Mucosa of descending colon (tissue), 3 donors: ENCODE measurements around the gene ARHGAP10. TPM values are rescaled to one million over a fixed set of nuclear protein-coding genes. Genes with fewer than 3 reads are reported as not detected.

Experiments
- ATAC-seq: fragments of 200-7000 bp; cut with Tn5 transposase; one replicate; pipeline ENCODE4 v1.9.1; 2020; ENCODE audit warnings: mild to moderate bottlenecking, moderate library complexity
- DNase-seq, 3 donors: peaks; one replicate each; pipeline ENCODE4 v3.0.0-alpha.2; 2020
- H3K36me3 ChIP-seq: fragments of 200-600 bp; one replicate; pipeline ENCODE4 v1.8.0; 2021; ENCODE audit warnings: low read depth, mild to moderate bottlenecking
- H3K4me1 ChIP-seq: fragments of 200-600 bp; one replicate; pipeline ENCODE4 v1.8.0; 2021; ENCODE audit warnings: low read depth, mild to moderate bottlenecking
- H3K4me3 ChIP-seq: fragments of 200-600 bp; one replicate; pipeline ENCODE4 v1.8.0; 2021; ENCODE audit warnings: mild to moderate bottlenecking
- H3K9me3 ChIP-seq: fragments of 200-600 bp; one replicate; pipeline ENCODE4 v1.8.0; 2021; ENCODE audit warnings: mild to moderate bottlenecking
- intact Hi-C, 2 donors: fragments of 100-400 bp; cut with DNase I in 1 of 2; cut with micrococcal nuclease in 1 of 2; formaldehyde crosslinking; loops; one replicate each; pipeline versions ENCODE4 v1.11.0 to v1.11.1; 2022; cut with DNase I, micrococcal nuclease
- total RNA-seq, 3 donors: library from RNA; stranded (reverse); fragmentation: NEBNext Ultra II Directional in 2 of 3; extraction: Animal tissue kit (Norgen Biotek cat#: 25700) in 2 of 3; gene quantifications; one replicate each; pipeline versions ENCODE4 v1.2.1 to v1.2.4, GENCODE V29; 2021 to 2023
- TF ChIP-seq, protein P1 (sequence below): fragments of 200-600 bp; IDR thresholded peaks from one replicate; pipeline ENCODE4 v1.8.0; 2022; ENCODE audit warnings: antibody characterized with exemption, mild to moderate bottlenecking
- donor health status: DM: no; HTN: no; CAD: no; lungs with moderate emphysema.
- donor health status: DM: no; HTN: no; CAD: no.
- donor health status: DM: no; HTN: yes; CAD: no.

The ARHGAP10 gene
- total RNA-seq, 3 donors from 2014 or later: 3.0 to 66.6 (median 8.1) TPM

DNA sequence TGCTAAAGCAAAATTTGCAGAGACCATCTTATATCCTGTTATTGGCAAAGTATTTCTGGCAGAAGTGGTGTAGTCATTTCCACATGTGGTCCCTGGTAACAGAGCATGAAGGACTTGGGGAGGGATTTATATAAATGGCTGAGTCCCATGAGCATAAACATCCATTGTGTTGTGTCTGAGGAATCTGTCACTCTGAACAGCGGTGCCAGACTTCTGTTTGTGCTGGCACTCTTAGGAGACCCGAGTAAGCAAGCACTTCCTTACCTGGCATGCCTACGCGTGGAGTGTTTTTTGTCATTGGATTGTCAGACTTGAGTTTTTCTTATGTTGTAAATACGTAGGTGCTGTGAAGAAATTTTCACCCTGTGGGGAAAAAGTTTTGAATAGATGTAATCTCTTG lies 285.9 kb downstream of the ARHGAP10 start:
- DNase-seq (no peak), ATAC-seq (no peak)
- peaks cover 6% of the 10 kb centered on the region for H3K4me1 ChIP-seq
- H3K36me3 ChIP-seq: no peaks in the 10 kb centered on the region
- H3K9me3 ChIP-seq: no peaks in the 10 kb centered on the region
- intact Hi-C loops: no loop called here
- TF ChIP-seq, protein P1, sequence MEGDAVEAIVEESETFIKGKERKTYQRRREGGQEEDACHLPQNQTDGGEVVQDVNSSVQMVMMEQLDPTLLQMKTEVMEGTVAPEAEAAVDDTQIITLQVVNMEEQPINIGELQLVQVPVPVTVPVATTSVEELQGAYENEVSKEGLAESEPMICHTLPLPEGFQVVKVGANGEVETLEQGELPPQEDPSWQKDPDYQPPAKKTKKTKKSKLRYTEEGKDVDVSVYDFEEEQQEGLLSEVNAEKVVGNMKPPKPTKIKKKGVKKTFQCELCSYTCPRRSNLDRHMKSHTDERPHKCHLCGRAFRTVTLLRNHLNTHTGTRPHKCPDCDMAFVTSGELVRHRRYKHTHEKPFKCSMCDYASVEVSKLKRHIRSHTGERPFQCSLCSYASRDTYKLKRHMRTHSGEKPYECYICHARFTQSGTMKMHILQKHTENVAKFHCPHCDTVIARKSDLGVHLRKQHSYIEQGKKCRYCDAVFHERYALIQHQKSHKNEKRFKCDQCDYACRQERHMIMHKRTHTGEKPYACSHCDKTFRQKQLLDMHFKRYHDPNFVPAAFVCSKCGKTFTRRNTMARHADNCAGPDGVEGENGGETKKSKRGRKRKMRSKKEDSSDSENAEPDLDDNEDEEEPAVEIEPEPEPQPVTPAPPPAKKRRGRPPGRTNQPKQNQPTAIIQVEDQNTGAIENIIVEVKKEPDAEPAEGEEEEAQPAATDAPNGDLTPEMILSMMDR: no peak
- no peak overlapping the region for H3K4me3 ChIP-seq

DNA sequence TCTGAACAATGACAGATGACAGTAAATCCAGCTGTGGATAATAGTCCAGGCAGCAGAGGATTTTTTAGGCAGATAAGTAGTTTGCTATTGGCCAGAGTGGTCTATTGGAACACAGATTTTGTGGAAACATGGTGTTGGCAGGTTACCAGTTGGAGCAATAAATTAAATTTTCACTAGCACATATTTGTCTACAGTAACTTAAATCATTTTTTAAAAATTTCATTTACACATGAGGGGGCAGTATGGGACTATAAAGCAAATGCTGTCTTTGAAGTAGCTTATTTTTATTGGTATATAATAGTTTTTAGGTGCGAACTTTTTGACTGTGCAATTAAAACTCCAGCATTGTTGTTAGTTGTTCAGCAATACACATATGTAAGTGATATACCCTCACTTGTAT lies 289.8 kb downstream of the ARHGAP10 start:
- Histone ChIP-seq H3K4me1 (no peaks in the 10 kb centered on the region), H3K9me3 (no peaks in the 10 kb centered on the region), H3K4me3 (no peak overlapping the region), H3K36me3 (no peaks in the 10 kb centered on the region)
- no peak for DNase-seq
- intact Hi-C loops: no loop called here
- TF ChIP-seq, protein P1: no peak
- ATAC-seq: no peak

DNA sequence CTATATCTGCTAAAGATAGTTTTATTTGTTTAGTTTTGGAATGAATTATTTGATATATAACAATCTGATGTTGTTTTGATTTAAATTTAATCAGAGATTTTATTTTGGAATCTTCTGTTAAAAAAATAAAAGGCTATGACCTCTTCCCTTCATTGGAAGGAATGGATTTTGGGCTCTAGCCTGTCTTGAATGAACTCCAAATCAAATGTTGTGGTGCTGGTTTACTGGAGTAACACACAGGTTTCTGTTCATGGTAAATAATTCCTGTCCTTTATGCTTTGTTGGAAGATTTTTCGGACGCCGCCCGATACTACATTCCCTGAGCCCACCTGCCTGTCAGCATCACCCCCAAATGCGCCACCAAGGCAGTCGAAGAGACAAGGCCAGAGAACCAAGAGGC lies 291.1 kb downstream of the ARHGAP10 start:
- intact Hi-C loops: no loop called here
- H3K4me3 ChIP-seq: no peak overlapping the region
- H3K36me3 ChIP-seq: no peaks in the 10 kb centered on the region
- DNase-seq (no peak), ATAC-seq (no peak)
- H3K9me3 ChIP-seq: no peaks in the 10 kb centered on the region
- H3K4me1 ChIP-seq: no peaks in the 10 kb centered on the region
- TF ChIP-seq, protein P1: no peak

DNA sequence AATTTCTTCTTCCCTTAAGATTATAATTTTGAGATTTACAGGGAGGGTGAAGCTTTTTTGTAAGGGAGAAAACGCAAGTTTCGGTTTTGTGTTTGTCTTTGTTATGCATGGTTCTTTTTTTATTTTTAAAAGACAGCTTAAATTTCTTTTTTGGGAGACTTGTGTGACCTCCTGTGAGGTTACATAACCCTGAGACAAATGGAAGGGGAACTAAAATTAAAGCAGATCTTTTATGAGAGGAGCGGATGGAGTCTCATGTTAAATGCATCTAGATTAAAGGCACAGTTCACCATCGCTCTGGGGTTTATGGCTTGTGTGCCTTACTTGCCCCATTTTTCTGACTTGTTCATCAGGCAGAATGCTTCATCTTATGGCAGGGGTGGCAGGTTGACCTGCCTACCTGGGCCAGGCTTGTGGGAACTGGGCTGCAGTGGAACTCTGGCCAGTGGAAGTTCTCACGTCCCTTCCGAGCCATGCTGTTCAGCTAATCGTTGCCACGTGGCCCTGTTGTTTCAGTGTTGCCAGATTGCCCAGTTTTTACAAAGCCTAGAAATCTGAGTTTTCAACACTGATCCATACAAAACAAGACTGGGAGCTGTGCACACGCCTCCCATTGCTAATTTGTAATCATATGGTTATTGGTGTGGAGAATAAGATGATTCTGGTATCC lies 291.8 kb downstream of the ARHGAP10 start:
- TF ChIP-seq, protein P1: no peak
- intact Hi-C loops: no loop called here
- no peaks in the 10 kb centered on the region for H3K4me1 ChIP-seq

DNA sequence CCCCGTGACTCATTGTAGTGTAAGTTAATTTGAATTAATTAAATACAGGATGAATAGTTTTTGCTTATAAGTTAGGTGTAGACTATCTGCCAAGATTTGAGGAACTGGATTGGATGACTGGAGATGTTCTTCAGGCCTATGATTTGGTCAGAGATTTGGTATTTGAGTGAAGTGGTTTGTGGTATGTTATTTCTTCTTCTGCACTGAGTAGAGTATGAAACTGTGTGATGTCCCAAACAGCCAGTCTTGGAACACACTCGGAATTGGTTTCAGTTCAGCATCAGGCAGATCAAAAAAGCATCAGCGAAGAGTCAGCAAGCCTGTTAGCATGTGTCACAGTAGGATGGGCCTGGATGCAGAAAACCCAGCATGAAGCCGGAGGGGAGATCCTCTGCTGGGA lies 294.1 kb downstream of the ARHGAP10 start:
- intact Hi-C loops: no loop called here
- TF ChIP-seq, protein P1: no peak

More for the DNA sequence above, 291.8 kb downstream of the ARHGAP10 start:
- Histone ChIP-seq H3K9me3 (no peaks in the 10 kb centered on the region), H3K36me3 (no peaks in the 10 kb centered on the region), H3K4me3 (no peak overlapping the region)
- ATAC-seq (no peak), DNase-seq (no peak)

More for the DNA sequence above, 294.1 kb downstream of the ARHGAP10 start:
- no peaks in the 10 kb centered on the region for H3K4me1 ChIP-seq
- peak; percentile 43 for ATAC-seq
- no peaks in the 10 kb centered on the region for H3K36me3 ChIP-seq
- H3K4me3 ChIP-seq: no peak overlapping the region
- no peaks in the 10 kb centered on the region for H3K9me3 ChIP-seq
- no peak for DNase-seq
